ENCODE results near the gene EFS.

EFS gene

GRCh38 chr14:23307146-23307530 lies 57.8 kb downstream of the EFS start:
- Histone ChIP-seq H3K36me3 (replicated peaks; ENCODE audit: insufficient read depth, low read length) (no peaks in the 10 kb centered on the region), H3K9me2 (replicated peaks; ENCODE audit: insufficient read depth, low read length) (no peaks in the 10 kb centered on the region), H3K27ac (ENCODE audit: low read length) (no peak overlapping the region), H3K4me1 (ENCODE audit: low read length) (no peaks in the 10 kb centered on the region), H2AFZ (ENCODE audit: low read length) (no peak overlapping the region), H4K20me1 (ENCODE audit: insufficient read depth, low read length) (no peaks in the 10 kb centered on the region), H3K9ac (ENCODE audit: low read length) (no peak overlapping the region), H3K4me3 (ENCODE audit: low read length) (no peak overlapping the region), H3K79me2 (ENCODE audit: low read length) (no peaks in the 10 kb centered on the region), H3K9me3 (replicated peaks; ENCODE audit: insufficient read depth, low read length) (no peaks in the 10 kb centered on the region), H3K4me2 (ENCODE audit: low read depth, low read length) (no peak overlapping the region), H3F3A (ENCODE audit: insufficient read depth, low read length) (peaks cover 5% of the 10 kb centered on the region), H3K27me3 (replicated peaks; ENCODE audit: insufficient read depth, low read length) (no peaks in the 10 kb centered on the region)
- TF ChIP-seq CTCF (IDR thresholded peaks at IDR 0.05; ENCODE audit: low read length): no peak
- TF ChIP-seq EZH2 (optimal IDR thresholded peaks at IDR 0.05; ENCODE audit: low read depth, low read length): no peak
- TF ChIP-seq EZH2phosphoT487 (IDR thresholded peaks at IDR 0.05; ENCODE audit: low read length): no peak
- no peak for DNase-seq

GRCh38 chr14:23306412-23307145 lies 58.4 kb downstream of the EFS start, which contains the start of gene BCL2L2:
TSS of gene BCL2L2 (plus strand) at chr14:23306833. CDS start at chr14:23307768, 935 bp downstream.
- Histone ChIP-seq H4K20me1 (ENCODE audit: insufficient read depth, low read length) (no peaks in the 10 kb centered on the region), H3K79me2 (ENCODE audit: low read length) (no peaks in the 10 kb centered on the region), H3K4me2 (ENCODE audit: low read depth, low read length) (no peak within 1 kb of the TSS), H2AFZ (ENCODE audit: low read length) (no peak within 1 kb of the TSS), H3F3A (ENCODE audit: insufficient read depth, low read length) (peaks cover 8% of the 10 kb centered on the region), H3K4me1 (ENCODE audit: low read length) (no peaks in the 10 kb centered on the region), H3K36me3 (replicated peaks; ENCODE audit: insufficient read depth, low read length) (no peaks in the 10 kb centered on the region), H3K4me3 (ENCODE audit: low read length) (no peak within 1 kb of the TSS), H3K27me3 (replicated peaks; ENCODE audit: insufficient read depth, low read length) (no peaks in the 10 kb centered on the region), H3K9ac (ENCODE audit: low read length) (no peak within 1 kb of the TSS), H3K27ac (ENCODE audit: low read length) (no peak within 1 kb of the TSS), H3K9me2 (replicated peaks; ENCODE audit: insufficient read depth, low read length) (no peaks in the 10 kb centered on the region), H3K9me3 (replicated peaks; ENCODE audit: insufficient read depth, low read length) (no peaks in the 10 kb centered on the region)
- no peak for DNase-seq
- TF ChIP-seq CTCF (IDR thresholded peaks at IDR 0.05; ENCODE audit: low read length): no peak
- no peak for TF ChIP-seq EZH2 (optimal IDR thresholded peaks at IDR 0.05; ENCODE audit: low read depth, low read length)
- TF ChIP-seq EZH2phosphoT487 (IDR thresholded peaks at IDR 0.05; ENCODE audit: low read length): no peak

Measured in MM.1S (cell line).